ENCODE measurements around the gene AFTPH.

Gene AFTPH

DNA sequence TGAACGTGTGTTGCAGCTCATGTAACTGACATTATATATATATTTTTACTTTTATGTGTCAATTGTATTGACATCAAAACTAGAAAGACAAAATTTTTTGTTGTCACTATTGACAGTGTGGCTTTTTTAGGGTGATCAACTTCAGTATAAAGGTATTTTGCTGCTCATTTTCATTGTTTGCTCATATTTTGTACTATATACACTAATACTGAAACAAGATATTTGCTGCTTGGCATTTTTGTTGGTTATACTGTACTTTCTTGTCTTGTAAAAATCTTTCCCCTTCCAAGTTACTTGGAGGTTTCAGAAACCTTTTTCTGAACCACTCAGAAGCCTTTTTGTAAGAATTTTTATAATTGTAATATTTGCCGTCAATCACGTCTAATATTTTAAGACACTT lies 16.5 kb downstream of the AFTPH start:
- no peak for DNase-seq (ENCODE audit: low read depth in 1 of 2, low spot score in 1 of 2)

DNA sequence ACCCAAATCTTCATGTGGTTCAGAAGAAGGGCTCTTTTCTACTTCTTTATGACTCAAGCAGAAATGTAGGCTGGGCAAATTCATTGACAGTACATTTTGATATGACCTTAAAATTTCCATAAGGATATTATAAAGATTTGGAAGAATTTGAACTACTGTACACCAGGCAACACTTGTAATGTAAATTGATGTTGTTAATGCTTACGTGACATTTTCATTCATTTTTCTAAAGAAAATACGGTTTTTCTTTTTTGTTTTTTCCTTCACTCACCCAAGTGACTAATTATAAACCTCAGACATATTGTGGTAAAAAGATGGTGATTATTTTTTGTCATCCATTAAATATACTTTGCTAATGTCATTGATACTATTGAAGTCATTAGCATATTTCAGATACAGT lies 17.4 kb downstream of the AFTPH start:
- DNase-seq (ENCODE audit: low read depth in 1 of 2, low spot score in 1 of 2): no peak

DNA sequence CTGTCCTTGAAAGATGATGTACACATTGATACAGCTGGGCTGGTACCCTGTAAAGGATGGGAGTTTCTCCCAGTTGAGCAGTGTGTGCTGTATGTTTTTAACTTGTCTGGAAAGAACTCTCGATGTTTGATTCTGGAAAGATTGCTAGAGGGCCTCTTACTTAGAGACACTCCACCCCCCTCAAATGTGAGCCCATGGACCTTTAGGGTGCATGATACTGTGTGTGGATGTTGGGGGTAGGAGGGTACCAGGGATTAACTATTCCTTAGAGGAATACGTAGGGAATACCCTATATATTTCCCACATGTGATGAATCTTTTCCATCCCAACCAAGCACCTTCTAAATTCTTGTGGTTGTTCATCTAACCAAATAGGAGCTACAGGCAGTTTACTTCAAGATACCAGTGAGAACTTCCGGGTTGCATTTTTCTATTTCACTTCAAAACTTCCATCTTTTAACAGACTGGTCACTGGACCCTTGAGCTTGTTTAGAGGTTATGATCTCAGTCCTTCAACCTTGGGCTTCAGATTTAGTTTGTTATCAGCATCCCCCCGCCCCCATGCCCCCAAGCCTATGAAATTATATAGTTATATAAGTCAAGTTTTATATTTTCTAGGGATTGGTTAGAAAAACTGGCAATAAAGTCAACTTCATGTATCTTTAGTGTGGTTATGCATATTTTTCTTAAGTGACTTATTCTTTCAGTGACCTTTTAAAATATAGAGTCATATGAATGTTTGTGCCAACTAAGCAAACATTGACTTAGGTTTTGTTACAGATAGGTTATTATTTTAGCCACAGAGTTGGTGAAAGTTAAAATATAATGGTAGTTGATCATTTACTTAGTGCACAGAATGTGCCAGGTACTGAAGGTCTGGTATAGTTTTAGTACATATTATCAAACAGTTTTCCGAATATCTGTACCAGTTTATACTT lies 18.2 kb downstream of the AFTPH start:
- no peak for DNase-seq (ENCODE audit: low read depth in 1 of 2, low spot score in 1 of 2)

DNA sequence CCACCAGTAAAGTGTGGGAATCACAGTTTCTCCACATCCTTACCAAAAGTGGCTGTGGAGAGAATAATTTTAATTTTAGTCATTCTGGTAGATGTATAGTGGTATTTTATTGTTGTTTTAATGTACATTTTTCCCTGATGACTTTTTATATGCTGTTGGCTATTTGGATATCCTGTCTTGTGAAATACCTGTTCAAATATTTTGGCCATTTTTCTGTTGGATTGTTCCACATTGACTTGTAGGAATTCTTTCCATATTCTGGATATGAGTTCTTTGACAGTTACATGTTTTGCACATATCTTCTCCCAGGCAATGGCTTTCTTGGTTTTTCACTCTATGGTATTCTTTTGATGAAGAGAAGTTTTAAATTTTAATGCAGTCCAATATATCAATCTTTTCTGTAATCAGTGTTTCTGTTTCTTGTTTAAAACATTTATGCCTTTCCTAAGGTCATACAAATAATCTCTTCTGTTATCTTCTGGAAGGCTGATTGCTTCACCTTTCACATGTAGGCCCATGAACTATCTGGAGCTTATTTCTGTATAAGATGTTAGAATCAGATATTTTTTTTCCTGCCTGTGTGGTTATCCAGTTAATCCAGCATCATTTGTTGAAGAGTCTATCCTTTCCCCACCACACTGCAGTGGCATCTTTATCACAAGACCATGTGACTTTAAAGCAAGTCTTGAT lies 19.0 kb downstream of the AFTPH start:
- DNase-seq (ENCODE audit: low read depth in 1 of 2, low spot score in 1 of 2): no peak

DNA sequence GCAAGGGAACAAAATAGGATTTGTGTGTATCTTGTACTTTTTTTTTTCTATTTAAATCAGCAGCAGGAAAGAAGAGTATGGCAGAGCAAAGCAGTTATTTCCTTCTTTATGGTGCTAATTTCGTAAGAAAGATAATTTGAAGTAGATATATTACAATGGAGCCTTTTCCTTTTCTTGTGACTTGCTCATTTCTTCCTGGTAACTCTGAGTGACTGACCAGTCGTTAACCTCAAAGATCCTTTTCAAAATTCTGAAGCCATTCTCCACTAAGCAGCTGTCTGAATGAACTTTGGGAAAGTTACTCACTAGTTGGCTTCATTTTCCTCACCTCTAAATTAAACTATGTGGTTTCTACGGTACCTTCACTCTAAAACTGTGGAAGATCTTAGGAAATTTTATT lies 24.6 kb downstream of the AFTPH start:
- DNase-seq (ENCODE audit: low read depth in 1 of 2, low spot score in 1 of 2): no peak

DNA sequence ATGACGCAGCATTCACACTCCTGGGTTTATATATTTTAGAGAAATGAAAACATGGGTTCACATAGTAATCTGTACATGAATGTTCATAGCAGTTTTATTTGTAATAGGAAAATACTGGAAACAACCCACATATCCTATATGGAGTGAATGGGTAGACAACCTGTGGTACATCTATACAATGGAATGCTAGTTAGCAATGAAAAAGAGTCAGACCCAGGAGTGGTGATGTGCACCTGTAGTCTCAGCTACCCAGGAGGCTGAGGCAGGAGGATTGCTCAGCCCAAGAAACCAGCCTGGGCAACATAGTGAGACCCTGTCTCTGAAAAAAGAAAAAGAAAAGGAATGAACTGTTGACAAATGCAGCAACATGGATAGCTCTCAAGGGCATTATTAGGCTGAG lies 25.9 kb downstream of the AFTPH start:
- DNase-seq (ENCODE audit: low read depth in 1 of 2, low spot score in 1 of 2): no peak

DNA sequence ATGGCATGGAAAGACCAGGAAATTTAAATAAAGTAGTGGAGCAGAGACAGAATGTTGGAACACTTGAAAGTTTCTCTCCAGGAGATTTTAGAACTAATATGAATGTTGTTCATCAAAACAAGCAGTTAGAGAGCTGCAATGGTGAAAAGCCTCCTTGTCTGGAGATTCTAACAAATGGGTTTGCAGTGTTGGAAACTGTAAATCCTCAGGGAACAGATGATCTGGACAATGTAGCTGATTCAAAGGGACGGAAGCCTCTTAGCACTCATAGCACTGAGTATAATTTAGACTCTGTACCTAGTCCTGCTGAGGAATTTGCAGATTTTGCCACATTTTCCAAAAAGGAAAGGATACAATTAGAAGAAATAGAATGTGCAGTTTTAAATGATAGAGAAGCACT lies 27.7 kb downstream of the AFTPH start:
- DNase-seq (ENCODE audit: low read depth in 1 of 2, low spot score in 1 of 2): no peak

DNA sequence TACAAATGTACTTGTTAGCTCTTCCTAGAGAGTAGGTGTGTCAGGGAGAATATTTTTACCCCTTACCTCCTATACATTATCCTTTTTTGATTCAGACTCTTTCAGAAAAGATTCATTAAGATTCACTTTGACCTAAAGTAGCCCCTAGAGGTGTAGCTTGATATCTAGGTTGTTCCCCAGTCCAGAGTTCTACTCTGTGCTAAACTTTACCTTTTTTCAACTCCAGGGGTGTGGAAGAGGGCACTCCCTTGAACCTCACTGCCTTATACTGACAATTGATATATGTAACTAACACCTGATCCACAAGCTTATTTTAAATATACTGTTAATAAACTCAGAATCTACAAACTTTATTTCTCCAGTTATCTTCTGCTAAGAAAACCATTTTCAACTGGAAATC lies 30.0 kb downstream of the AFTPH start:
- DNase-seq (ENCODE audit: low read depth in 1 of 2, low spot score in 1 of 2): no peak

DNA sequence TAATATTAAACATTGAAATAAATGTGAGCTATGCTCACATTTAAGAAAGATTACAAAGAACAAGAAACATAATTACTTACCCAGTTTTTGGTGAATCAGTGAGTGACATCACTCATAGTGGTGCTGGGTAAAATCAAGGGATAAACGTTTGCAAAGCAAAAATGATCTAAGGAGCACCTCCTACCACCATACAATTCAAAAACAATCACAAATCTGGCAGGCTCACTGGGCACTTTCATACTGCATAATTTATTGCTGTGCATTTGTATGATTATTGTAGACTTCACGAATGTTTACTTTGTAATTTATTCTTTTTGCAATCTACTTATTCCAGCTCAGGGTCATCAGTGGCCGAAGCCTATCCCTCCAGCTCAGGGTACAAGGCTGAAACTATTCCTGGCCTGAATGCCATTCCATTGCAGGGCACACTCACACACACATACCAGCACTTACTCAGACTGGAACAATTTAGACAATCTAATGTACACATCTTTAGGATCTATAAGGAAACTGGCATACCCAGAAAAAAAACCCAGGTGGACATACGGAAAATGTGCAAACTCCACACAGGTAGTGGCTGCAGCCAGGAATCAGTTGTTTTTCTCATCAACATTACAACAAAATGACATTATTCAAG lies 34.4 kb downstream of the AFTPH start:
- no peak for DNase-seq (ENCODE audit: low read depth in 1 of 2, low spot score in 1 of 2)

DNA sequence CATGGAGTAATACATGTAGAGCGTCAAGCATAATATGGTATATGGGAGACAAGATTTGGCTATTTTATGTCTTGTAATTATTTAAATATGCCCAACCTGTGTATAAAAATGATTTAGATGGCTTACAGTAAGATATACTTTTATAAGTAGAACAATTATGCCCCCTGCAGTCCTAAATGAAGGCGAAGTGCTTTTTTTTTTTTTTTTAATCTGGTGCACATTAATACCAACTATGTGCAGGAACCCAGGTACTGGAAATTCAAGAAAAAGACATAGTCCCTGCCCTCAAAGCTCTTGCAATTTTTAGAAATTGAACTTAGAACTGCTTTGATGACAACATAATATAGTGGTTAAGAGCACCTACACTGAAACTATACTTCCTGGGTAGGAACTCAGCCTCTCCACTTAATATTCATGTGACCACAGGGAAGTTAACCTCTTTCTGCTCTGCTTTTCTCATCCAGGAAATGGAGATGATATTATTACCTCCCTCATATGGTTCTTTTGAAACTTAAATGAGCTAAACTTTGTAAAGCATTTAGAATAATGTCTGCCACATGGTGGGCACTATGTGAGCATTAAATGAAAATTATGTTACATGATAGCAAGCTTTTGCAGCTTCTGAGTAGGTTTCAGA lies 38.1 kb downstream of the AFTPH start:
- no peak for DNase-seq (ENCODE audit: low read depth in 1 of 2, low spot score in 1 of 2)

DNA sequence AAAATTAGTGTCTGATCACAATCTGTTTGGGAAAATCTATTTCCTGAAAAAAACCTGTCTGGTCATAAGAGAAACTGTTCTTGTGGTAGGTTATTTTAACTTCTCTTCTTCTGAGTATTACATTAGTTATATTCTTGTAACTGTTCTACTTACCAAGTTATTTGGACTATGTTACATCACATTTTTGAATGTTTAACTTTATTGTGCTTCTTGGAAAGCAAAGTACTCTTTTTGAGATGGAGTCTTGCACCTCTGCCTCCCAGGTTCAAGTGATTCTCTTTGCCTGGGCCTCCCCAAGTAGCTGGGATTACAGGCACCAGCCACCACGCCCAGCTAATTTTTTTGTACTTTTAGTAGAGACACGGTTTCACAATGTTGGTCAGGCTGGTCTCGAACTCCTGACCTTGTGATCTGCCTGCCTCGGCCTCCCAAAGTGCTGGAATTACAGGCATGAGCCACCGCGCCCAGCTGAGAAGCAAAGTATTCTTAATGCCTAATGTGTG lies 39.4 kb downstream of the AFTPH start:
- DNase-seq (ENCODE audit: low read depth in 1 of 2, low spot score in 1 of 2): no peak

DNA sequence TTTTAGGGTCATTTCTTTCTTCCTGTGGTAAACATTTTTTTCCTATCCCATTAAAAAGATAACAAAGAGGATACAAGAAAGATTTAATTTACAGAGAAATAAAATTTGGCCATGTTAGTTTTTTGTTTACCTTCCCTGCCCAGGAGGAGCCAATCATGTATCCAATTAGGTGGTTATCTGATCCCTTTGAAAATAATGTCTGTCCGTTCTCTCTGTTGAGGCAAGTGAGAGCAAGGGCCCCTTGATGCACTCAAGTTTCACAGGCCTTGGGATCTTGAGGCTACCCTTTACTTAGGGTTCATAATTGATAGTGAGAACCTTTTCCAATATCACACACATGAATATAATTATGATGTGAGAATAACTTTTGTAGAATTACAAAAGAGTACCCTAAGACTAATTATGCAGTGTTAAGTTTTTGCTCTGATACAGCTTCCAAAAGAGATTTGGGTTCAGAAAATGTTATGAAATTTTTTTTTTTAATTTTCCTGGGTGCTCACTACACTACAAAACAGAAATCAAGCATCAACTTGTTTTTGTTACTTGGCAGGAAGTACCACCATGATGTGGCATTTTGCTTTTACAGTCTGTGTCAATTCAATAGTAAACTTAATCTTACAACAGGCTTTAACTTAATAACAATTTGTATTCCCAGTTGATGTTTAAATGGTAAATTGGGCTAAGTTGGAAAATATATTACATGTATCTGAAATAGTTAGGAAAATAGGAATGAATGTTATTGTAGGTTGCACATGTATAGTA lies 42.0 kb downstream of the AFTPH start:
- no peak for DNase-seq (ENCODE audit: low read depth in 1 of 2, low spot score in 1 of 2)

DNA sequence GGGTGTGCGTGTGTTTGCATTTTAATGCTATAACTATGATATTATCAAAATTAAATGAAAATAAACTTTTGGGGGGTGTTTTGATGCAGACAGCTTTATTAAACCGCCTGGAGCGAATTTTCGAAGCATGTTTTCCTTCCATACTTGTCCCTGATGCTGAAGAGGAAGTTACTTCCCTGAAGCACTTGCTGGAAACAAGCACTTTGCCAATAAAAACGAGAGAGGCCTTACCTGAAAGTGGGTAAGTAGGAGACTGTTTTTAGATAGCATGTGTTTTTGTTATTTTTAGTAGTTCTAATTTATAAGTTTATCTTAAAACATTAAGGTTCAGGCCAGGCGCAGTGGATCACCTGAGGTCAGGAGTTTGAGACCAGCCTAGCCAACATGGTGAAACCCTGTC lies 43.3 kb downstream of the AFTPH start:
- DNase-seq (ENCODE audit: low read depth in 1 of 2, low spot score in 1 of 2): no peak

DNA sequence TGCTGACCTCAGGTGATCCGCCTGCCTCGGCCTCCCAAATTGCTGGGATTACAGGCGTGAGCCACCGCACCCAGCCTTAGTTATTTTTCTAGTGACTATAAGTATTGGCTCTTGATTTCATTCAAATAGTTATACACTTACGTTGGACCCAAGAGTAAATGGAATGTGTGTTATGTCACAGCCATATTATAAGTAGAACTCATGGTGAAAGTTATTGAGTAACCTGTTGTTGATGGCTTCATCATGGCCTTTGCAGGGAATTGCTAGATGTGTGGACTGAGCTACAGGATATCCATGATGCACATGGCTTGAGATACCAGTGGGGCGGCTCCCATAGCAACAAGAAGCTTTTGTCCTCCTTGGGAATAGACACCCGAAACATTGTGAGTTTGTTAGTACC lies 44.7 kb downstream of the AFTPH start:
- no peak for DNase-seq (ENCODE audit: low read depth in 1 of 2, low spot score in 1 of 2)

DNA sequence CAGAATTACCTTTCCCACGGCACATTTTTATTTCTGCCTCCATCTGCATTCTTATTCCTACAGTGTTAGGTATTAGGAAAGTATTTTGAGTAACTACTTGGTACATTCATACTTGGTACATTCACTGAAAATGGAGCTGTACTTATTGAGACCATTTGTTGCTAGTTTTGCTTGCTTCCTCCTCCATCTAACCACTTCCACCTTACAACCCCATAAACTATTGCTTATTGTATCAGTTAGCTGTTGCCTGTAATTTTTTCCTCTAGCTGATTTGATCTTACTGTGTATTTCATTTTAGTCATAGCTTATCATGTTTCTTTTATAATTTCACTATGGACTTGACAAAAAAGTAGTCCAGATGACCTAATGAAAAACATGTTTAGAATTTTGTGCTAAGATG lies 50.7 kb downstream of the AFTPH start:
- no peak for DNase-seq (ENCODE audit: low read depth in 1 of 2, low spot score in 1 of 2)

DNA sequence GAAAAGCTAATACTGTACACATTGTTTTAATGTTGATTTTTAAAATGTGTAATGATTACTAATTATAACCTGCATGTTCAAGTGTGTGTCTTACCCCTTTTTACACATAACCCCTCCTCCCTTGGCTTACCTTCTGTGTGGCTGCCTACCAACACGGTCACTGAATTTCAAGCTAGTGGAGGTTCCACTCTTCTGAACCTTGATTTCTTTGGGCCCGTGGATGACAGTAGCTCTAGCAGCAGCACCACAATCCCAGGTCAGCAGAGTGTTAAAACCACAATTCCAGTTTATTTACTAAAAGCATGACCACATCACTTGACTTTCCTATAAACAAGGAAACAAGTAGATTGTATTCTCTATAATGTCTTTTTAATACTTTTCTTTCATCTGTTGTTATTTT lies 56.9 kb downstream of the AFTPH start:
- DNase-seq (ENCODE audit: low read depth in 1 of 2, low spot score in 1 of 2): no peak

DNA sequence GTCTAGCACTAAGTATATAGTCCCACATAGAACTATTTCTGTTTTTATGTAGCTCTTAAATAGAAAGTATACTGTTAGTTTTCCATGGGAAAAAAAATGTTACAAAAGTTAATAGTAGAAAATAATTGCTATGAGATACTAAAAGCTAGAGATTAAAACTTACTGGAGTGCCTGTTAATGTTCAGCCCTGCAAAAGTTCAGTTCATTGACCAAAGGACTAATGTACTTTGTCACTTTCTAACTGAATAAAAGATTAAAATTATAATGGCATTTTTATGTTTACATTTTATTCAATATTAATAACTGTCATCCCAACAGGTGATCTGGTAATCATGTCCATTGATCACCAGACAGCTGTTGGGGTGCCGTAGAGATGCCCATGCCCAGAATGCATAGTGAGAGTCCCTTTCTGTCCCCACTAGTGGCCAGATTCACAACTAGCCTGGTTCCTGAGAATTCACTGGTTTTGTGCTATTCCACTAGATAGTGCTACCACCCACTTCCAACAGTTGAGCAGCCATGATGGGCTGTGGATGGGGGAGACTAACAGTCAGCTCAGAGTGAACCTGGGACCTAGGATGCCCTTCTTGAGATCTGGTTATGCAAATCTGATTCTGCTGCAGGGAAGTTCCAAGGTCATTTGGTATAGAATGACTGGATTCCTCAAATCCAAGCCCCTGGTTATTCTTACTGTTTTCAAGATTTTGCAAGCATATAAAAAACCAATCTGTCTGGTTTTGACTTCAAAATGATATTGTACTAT lies 57.8 kb downstream of the AFTPH start:
- no peak for DNase-seq (ENCODE audit: low read depth in 1 of 2, low spot score in 1 of 2)

DNA sequence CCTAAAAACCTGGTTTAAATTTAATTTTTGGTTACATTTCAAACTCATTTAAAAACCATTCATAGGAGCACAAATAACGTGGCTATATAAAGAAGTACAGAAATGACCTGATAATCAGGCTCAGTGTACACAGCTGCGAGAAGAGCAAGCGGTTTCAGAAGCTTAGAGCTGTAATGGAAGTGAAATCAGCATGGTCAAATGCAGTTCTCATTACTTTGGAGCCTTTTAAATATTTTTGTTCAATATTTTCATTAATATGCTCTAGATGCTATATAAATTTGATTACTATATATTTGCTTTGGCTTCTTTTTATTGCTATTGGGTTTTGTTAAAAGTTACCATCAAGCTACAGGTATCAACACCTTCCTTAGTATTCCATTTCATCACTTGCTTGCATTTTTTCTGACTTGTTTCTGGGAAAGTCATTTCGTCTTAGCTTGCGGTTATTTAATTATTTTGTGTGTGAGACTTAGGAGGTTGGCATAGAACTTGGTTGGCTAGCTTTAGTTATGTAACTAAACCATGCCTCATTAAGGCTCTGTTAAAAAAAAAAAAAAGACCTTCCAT lies 58.7 kb downstream of the AFTPH start:
- DNase-seq (ENCODE audit: low read depth in 1 of 2, low spot score in 1 of 2): no peak

DNA sequence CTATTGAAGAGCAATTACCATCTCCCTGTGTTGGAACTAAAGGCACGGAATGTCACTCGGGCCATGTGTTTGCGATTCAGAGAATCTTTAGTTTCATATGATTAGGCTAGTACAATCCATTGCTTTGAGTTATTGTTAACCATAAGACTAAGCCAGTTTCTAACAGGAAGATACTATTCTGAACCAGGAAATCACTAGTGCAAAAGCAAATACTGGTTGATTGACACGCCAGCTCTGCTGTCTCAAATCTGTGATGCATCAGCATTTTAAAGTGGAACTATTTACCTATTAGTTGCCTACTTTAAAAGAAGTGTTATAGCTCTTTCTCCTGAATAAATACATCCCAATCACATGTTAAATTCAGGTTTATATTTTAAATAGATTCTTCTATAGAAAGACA lies 61.9 kb downstream of the AFTPH start:
- DNase-seq (ENCODE audit: low read depth in 1 of 2, low spot score in 1 of 2): no peak

Data from stimulated activated CD4-positive, alpha-beta T cell treated with anti-CD3 and anti-CD28 coated beads, Interleukin-15, amount 100 ng/mL, for 1 hour (primary cell).